ENCODE data around the gene ZMYND8.

GRCh38 chr20:47370214-47370613, 13.7 kb upstream of the ZMYND8 start:
- TF ChIP-seq CTCF (conservative IDR thresholded peaks at IDR 0.05 in 1 of 2, IDR thresholded peaks at IDR 0.05 in 1 of 2; ENCODE audit: extremely low read depth in 1 of 2, insufficient read depth in 1 of 2, low read depth in 1 of 2, low read length in 2 of 2) = no peak
- TF ChIP-seq EZH2 (IDR thresholded peaks at IDR 0.05; ENCODE audit: borderline replicate concordance, low read length) = no peak
